ENCODE measurements around the gene UNC45A. TPM values are rescaled to one million over a fixed set of nuclear protein-coding genes. Genes with fewer than 3 reads are reported as not detected.

UNC45A gene
- total RNA-seq, 3 donors from 2014 or later = 63.4 to 70.5 (median 68.0) TPM

DNA sequence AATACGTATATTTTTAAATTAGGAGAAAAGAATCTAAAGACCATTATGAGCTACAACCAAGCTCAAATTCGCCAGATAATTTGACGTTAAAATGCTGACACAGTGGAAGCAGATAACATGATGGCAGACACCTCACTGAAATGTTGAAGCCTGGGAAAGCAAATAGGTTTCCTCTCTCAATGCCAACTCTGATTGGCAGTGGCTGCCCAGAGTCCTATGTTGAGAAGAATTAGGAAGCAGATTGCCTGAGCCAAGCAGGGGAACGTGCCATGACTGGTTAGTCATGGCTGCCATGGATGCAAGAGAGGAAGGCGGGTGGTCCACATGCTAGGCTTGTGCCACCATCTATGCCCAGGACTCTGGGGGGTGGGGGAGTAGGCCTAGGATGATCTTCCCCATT is 3.2 kb downstream of the UNC45A start:
- Mint-ChIP-seq H3K4me1 (ENCODE audit: low read depth) (peaks cover 18% of the 10 kb centered on the region), H3K36me3 (ENCODE audit: insufficient read depth) (peaks cover 12% of the 10 kb centered on the region), H3K27me3 (ENCODE audit: low read depth) (no peaks in the 10 kb centered on the region), H3K4me3 (no peak overlapping the region), H3K9me3 (no peaks in the 10 kb centered on the region)
- no peak for DNase-seq
- ATAC-seq = no peak

DNA sequence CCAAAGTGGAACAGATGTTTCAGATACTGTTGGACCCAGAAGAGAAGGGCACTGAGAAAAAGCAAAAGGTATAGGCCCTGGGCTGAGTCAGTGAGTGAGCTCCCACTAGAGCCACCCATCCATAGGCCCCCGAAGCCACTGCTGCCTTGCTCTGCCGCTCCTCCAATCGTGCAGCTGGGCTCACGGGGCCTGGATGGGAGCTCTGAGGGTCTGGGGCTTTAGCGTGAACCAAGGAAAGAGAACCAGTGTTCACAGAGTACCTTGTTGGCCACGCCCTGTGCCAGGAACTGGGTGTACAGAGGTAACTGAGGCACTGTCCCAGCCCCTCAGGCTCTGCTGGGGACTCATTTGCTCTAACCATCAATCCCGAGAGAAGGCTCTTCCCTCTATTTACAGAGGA is 4.7 kb downstream of the UNC45A start:
- no peaks in the 10 kb centered on the region for H3K9me3 Mint-ChIP-seq
- H3K36me3 Mint-ChIP-seq (ENCODE audit: insufficient read depth) = peaks cover 15% of the 10 kb centered on the region
- H3K4me1 Mint-ChIP-seq (ENCODE audit: low read depth) = peaks cover 11% of the 10 kb centered on the region
- ATAC-seq = no peak
- H3K4me3 Mint-ChIP-seq = no peak overlapping the region
- DNase-seq = no peak
- no peaks in the 10 kb centered on the region for H3K27me3 Mint-ChIP-seq (ENCODE audit: low read depth)

DNA sequence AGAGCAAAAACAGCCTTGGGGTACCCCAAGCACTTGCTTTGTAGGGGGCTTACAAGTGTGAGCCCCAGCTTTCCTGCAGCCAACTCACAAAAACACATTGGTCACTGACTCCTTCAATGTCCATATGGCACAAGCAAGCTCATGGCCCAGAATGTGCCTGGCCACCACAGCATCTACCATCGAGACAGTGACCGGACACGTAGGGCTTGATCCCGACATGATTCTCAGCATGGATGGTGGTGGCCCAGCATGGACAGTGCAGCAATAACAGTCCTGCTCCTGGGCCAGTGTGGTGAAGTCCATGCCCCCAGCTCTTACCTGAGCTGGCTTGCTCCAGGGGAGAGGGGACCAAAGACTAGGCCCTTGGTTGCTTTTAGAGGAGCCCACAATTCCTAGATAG is 6.0 kb downstream of the UNC45A start:
- ATAC-seq = no peak

DNA sequence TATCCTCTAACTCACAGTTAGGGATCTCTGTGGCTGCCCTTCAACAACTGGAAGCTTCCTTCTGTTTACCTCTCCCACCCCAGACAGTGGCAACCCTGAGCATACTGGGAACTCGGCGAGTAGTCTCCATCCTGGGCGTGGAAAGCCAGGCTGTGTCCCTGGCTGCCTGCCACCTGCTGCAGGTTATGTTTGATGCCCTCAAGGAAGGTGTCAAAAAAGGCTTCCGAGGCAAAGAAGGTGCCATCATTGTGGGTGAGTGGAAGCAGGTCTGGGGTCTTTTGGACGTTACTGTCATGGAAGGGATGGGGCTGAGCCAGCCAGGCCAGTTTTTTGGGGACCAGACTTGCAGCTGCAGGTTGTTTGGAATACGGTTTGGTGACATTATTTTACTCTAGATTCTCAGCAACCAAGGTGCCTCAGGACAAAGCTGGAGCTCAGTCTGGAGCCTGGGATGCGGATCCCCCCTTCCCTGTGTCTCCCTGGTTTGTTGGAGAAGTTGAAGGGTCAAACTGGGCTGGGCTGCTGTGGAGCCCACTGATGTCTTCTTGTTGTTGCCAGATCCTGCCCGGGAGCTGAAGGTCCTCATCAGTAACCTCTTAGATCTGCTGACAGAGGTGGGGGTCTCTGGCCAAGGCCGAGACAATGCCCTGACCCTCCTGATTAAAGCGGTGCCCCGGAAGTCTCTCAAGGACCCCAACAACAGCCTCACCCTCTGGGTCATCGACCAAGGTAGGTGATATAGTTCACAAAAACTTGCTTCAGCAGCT is 7.5 kb downstream of the UNC45A start:
- DNase-seq (no peak), ATAC-seq (no peak)
- Mint-ChIP-seq H3K4me3 (no peak overlapping the region), H3K27me3 (ENCODE audit: low read depth) (no peaks in the 10 kb centered on the region), H3K9me3 (no peaks in the 10 kb centered on the region), H3K36me3 (ENCODE audit: insufficient read depth) (peaks cover 20% of the 10 kb centered on the region), H3K4me1 (ENCODE audit: low read depth) (no peaks in the 10 kb centered on the region)

More for the DNA sequence above, 6.0 kb downstream of the UNC45A start:
- Mint-ChIP-seq H3K4me3 (no peak overlapping the region), H3K27me3 (ENCODE audit: low read depth) (no peaks in the 10 kb centered on the region), H3K9me3 (no peaks in the 10 kb centered on the region), H3K36me3 (ENCODE audit: insufficient read depth) (peaks cover 16% of the 10 kb centered on the region), H3K4me1 (ENCODE audit: low read depth) (peaks cover 9% of the 10 kb centered on the region)
- no peak for DNase-seq

DNA sequence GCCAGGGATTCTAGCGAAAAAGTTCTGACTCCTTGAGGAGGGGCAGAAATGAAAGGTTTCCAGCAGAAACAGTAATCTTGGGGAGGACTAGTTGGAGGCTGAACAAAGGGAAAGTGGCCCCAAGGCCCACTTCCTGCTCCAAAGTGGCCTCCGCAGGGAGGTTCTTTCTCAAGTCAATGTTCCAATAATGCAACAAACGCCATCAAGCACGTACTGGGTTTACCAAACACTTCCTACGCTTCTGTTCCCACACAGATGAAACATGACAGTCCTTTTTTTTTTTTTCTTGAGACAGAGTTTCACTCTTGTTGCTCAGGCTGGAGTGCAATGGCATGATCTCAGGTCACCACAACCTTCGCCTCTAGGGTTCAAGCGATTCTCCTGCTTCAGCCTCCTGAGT is 10.0 kb downstream of the UNC45A start:
- DNase-seq (no peak), ATAC-seq (no peak)
- Mint-ChIP-seq H3K9me3 (no peaks in the 10 kb centered on the region), H3K36me3 (ENCODE audit: insufficient read depth) (peaks cover 22% of the 10 kb centered on the region), H3K4me1 (ENCODE audit: low read depth) (no peaks in the 10 kb centered on the region), H3K27me3 (ENCODE audit: low read depth) (no peaks in the 10 kb centered on the region), H3K4me3 (no peak overlapping the region)

DNA sequence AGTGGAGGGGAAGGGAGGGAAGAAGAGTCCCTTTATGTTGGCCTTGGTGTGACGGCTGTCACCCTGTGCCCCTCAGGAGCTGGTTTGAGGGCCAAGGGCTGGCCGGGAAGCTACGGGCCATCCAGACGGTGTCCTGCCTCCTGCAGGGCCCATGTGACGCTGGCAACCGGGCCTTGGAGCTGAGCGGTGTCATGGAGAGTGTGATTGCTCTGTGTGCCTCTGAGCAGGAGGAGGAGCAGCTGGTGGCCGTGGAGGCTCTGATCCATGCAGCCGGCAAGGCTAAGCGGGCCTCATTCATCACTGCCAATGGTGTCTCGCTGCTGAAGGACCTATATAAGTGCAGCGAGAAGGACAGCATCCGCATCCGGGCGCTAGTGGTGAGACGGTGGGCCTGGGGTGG is 11.5 kb downstream of the UNC45A start:
- Mint-ChIP-seq H3K27me3 (ENCODE audit: low read depth) (no peaks in the 10 kb centered on the region), H3K4me3 (no peak overlapping the region), H3K4me1 (ENCODE audit: low read depth) (no peaks in the 10 kb centered on the region), H3K9me3 (no peaks in the 10 kb centered on the region), H3K36me3 (ENCODE audit: insufficient read depth) (peaks cover 13% of the 10 kb centered on the region)
- ATAC-seq (no peak), DNase-seq (no peak)

DNA sequence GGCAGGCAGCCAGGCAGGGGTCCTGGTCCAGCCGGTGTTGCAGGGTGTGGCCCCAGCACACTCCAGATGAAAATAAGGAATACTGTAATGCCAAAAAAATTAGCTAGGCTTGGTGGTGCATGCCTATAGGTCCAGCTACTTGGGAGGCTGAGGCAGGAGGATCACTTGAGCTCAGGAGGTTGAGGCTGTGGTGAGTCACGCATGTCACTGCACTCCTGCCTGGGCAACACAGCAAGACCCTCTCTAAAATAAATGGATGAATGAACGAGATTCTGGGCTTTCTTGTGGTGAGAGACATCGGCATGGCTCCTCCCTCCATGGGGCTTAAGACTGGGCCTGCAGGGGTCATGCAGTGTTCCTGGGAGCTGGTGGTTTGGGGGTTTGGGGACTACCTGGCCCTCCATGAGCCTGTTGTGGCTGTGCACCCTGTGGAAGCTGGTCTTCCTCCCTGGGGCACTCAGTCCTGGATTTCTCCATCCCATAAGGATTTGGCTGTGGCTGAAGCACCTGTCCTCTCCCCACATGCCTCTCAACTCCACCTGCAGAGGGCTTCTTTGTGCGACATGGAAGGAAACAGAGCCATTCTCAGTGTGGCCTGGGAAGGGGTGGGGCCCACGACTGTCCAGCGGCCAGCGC is 12.0 kb downstream of the UNC45A start:
- Mint-ChIP-seq H3K36me3 (ENCODE audit: insufficient read depth) (peaks cover 16% of the 10 kb centered on the region), H3K4me1 (ENCODE audit: low read depth) (no peaks in the 10 kb centered on the region), H3K4me3 (no peak overlapping the region), H3K9me3 (no peaks in the 10 kb centered on the region), H3K27me3 (ENCODE audit: low read depth) (no peaks in the 10 kb centered on the region)
- no peak for DNase-seq
- no peak for ATAC-seq

DNA sequence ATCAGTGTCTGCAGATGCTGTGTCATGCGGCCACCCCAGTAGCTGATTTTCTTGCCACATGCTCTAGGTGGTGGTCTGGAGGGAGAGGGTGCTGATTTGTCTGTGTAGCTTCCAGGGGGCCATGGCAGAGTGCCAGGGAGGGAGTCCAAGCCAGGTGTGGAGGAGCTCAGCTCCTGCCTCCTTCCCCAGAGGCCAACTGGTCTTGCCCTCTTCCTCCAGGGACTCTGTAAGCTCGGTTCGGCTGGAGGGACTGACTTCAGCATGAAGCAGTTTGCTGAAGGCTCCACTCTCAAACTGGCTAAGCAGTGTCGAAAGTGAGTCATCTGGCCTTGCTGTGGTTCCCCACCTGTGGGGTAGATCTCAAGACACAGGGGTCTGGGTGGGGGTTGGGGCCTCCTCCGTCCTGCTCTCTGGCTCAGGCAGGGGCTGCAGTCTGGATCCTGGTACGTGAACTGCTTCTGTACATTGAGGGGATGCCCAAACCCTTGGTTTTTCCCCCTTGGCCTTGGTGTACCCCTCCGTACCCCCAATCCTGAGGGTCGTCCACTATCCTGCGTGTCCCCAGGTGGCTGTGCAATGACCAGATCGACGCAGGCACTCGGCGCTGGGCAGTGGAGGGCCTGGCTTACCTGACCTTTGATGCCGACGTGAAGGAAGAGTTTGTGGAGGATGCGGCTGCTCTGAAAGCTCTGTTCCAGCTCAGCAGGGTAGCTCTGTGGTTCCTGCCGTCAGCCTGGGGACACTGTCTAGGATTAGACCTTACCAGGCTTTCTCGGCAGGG is 12.7 kb downstream of the UNC45A start:
- no peak overlapping the region for H3K4me3 Mint-ChIP-seq
- DNase-seq (no peak), ATAC-seq (no peak)
- H3K27me3 Mint-ChIP-seq (ENCODE audit: low read depth) = no peaks in the 10 kb centered on the region
- no peaks in the 10 kb centered on the region for H3K4me1 Mint-ChIP-seq (ENCODE audit: low read depth)
- peaks cover 18% of the 10 kb centered on the region for H3K36me3 Mint-ChIP-seq (ENCODE audit: insufficient read depth)
- no peaks in the 10 kb centered on the region for H3K9me3 Mint-ChIP-seq

DNA sequence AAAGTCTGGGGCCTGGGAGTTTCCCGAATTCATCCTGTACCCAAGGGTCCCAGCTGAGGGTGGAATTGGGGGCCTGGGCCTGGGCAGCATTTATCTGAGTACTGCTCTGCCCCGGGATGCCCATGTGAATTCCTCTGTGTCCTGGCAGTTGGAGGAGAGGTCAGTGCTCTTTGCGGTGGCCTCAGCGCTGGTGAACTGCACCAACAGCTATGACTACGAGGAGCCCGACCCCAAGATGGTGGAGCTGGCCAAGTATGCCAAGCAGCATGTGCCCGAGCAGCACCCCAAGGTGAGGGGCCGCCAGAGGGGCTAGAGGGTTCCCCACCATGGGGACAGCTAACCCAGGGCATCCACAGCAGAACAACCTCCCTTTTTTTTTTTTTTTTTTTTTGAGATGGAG is 13.4 kb downstream of the UNC45A start:
- Mint-ChIP-seq H3K4me1 (ENCODE audit: low read depth) (no peaks in the 10 kb centered on the region), H3K4me3 (no peak overlapping the region), H3K9me3 (no peaks in the 10 kb centered on the region), H3K36me3 (ENCODE audit: insufficient read depth) (peaks cover 20% of the 10 kb centered on the region), H3K27me3 (ENCODE audit: low read depth) (no peaks in the 10 kb centered on the region)
- ATAC-seq (no peak), DNase-seq (no peak)

DNA sequence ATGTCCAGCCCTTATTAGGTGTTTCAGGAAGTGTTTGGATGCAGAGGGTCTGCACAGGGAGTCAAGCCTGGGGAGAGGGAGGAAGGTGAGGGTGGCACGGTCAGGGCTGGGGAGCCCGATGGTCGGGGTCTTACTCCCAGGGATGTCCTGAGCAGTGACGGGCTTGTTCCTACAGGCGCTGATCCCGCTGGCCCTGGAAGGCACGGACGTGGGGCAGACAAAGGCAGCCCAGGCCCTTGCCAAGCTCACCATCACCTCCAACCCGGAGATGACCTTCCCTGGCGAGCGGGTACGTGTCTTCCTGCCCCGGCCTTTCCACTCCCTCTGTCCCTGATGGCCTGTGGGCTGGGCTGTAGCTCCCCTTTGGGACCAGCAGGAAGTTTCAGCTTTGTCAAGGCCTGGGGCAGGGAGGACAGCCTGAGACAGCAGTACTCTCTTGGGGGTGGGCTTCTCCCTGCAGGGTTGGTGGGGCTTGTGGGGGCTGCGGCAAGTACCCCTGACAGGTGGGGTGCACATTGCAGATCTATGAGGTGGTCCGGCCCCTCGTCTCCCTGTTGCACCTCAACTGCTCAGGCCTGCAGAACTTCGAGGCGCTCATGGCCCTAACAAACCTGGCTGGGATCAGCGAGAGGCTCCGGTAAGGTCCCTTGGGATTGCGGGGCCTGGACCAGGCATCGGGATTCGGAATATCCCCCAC is 15.0 kb downstream of the UNC45A start:
- H3K4me1 Mint-ChIP-seq (ENCODE audit: low read depth) = peaks cover 4% of the 10 kb centered on the region
- H3K9me3 Mint-ChIP-seq = no peaks in the 10 kb centered on the region
- DNase-seq = no peak
- H3K27me3 Mint-ChIP-seq (ENCODE audit: low read depth) = no peaks in the 10 kb centered on the region
- peaks cover 18% of the 10 kb centered on the region for H3K36me3 Mint-ChIP-seq (ENCODE audit: insufficient read depth)
- no peak for ATAC-seq
- no peak overlapping the region for H3K4me3 Mint-ChIP-seq

DNA sequence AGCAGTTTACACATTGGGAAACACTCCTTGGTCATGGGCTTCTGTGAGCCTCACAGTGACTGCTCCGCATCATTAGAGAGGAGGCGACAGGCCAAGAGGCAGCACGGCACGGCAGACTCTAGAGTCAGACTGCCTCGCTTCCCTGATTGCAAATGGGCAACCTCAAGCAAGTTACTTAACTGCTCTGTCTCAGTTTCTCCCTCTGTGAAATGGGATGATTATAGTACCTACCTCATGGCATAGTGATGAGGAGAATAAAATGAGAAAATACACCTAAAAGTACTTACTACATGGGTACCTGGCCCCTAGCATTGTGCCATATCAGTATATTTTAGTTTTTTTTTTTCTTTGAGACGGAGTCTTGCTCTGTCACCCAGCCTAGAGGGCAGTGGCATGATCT is 15.6 kb downstream of the UNC45A start:
- Mint-ChIP-seq H3K4me3 (no peak overlapping the region), H3K9me3 (no peaks in the 10 kb centered on the region), H3K27me3 (ENCODE audit: low read depth) (no peaks in the 10 kb centered on the region), H3K4me1 (ENCODE audit: low read depth) (peaks cover 7% of the 10 kb centered on the region), H3K36me3 (ENCODE audit: insufficient read depth) (peaks cover 18% of the 10 kb centered on the region)
- no peak for DNase-seq
- no peak for ATAC-seq

DNA sequence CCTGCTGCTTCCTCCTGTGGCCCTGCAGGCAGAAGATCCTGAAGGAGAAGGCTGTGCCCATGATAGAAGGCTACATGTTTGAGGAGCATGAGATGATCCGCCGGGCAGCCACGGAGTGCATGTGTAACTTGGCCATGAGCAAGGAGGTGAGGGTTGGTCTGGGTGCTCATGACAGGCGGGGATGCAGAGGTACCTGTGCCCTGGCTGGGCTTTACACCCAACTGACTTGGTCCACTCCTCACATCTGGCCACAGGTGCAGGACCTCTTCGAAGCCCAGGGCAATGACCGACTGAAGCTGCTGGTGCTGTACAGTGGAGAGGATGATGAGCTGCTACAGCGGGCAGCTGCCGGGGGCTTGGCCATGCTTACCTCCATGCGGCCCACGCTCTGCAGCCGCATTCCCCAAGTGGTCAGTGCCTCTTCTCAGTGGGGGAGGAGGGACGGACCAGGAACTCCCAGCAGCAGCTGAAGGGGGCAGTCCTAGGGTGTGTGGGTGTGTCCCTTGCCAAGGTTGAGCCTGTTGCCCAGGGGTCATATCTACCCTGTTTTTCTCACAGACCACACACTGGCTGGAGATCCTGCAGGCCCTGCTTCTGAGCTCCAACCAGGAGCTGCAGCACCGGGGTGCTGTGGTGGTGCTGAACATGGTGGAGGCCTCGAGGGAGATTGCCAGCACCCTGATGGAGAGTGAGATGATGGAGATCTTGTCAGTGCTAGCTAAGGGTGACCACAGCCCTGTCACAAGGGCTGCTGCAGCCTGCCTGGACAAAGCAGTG is 18.0 kb downstream of the UNC45A start:
- peaks cover 14% of the 10 kb centered on the region for H3K4me1 Mint-ChIP-seq (ENCODE audit: low read depth)
- no peaks in the 10 kb centered on the region for H3K27me3 Mint-ChIP-seq (ENCODE audit: low read depth)
- DNase-seq (no peak), ATAC-seq (no peak)
- H3K9me3 Mint-ChIP-seq = no peaks in the 10 kb centered on the region
- peaks cover 11% of the 10 kb centered on the region for H3K36me3 Mint-ChIP-seq (ENCODE audit: insufficient read depth)
- H3K4me3 Mint-ChIP-seq = peak overlapping the region; percentile 25

DNA sequence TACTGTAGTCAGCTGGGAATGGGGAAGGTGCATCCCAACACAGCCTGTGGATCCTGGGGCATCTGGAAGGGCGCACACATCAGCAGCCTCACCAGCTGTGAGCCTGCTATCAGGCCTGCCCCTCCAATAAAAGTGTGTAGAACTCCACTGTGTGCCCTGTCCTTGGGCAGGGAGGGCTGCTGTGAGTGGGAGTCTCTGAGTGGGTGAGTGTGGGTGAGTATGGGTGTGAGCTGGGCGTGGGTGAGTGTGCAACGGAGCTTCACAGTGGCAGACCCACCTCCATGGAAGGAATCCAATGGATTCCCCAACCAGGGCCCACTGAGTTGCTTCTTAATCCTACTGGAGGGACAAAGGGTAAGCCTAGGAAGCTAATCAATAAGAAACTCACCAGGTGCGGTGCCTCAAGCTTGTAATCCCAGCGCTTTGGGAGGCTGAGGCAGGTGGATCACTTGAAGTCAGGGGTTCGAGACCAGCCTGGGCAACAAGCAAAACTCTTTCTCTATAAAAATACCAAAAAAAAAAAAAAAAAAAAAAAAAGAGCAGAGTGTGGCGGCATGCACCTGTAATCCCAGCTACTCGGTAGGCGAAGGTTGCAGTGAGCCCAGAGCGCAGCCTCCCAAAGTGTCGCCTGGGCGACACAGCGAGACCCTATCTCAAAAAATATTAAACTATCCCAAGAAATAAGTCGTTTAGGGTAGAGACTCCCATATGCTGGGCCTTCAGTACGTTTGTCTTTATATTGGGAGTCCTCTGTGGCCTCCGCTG is 19.0 kb downstream of the UNC45A start:
- no peak for ATAC-seq
- peaks cover 9% of the 10 kb centered on the region for H3K36me3 Mint-ChIP-seq (ENCODE audit: insufficient read depth)
- peak overlapping the region; percentile 86 for H3K4me3 Mint-ChIP-seq
- DNase-seq = no peak
- H3K27me3 Mint-ChIP-seq (ENCODE audit: low read depth) = no peaks in the 10 kb centered on the region
- H3K9me3 Mint-ChIP-seq = no peaks in the 10 kb centered on the region
- peaks cover 14% of the 10 kb centered on the region for H3K4me1 Mint-ChIP-seq (ENCODE audit: low read depth)
